ENCODE measurements around the gene CCDC187. TPM values are rescaled to one million over a fixed set of nuclear protein-coding genes. Genes with fewer than 3 reads are reported as not detected.

Gene CCDC187
- polyA plus RNA-seq, 1 donor (not counting 4 experiments of a cell fraction or from before 2014, with no cell fraction given) = 0.03 TPM

GRCh38 chr9:136220017-136220729, 83.7 kb downstream of the CCDC187 start:
- Histone ChIP-seq H3K27me3 (ENCODE audit: control insufficient read depth, extremely low read depth, insufficient read depth, low read length) (no peaks in the 10 kb centered on the region), H3K9me1 (ENCODE audit: control insufficient read depth, extremely low read depth, insufficient read depth, low read length) (peaks cover 9% of the 10 kb centered on the region), H2AFZ (ENCODE audit: control insufficient read depth, low read length) (no peak overlapping the region), H3K36me3 (ENCODE audit: control insufficient read depth in 2 of 2, extremely low read depth in 1 of 2, insufficient read depth in 2 of 2, low read length in 2 of 2) (peaks cover 13 to 21% of the 10 kb centered on the region in 2 experiments), H3K27ac (ENCODE audit: control insufficient read depth, insufficient read depth, low read length) (no peak overlapping the region), H3K9ac (ENCODE audit: control insufficient read depth, extremely low read depth, insufficient read depth, low read length) (no peak overlapping the region), H3K79me2 (ENCODE audit: control insufficient read depth, insufficient read depth, low read length) (no peaks in the 10 kb centered on the region), H3K4me2 (ENCODE audit: control insufficient read depth, extremely low read depth, insufficient read depth, low read depth, low read length) (peak overlapping the region; percentile 69), H3K4me1 (ENCODE audit: control insufficient read depth, extremely low read depth, insufficient read depth, low read length) (peaks cover 24% of the 10 kb centered on the region), H3K4me3 (ENCODE audit: control insufficient read depth in 2 of 3, extremely low read depth in 1 of 3, insufficient read depth in 2 of 3, low read depth in 1 of 3, low read length in 3 of 3) (no peak overlapping the region), H3K9me3 (ENCODE audit: control insufficient read depth, low read depth, low read length) (no peaks in the 10 kb centered on the region), H4K20me1 (ENCODE audit: control insufficient read depth, extremely low read depth, insufficient read depth, low read length) (peaks cover 44% of the 10 kb centered on the region)
- dilution Hi-C loops (cut with MboI; ENCODE audit: extremely low pct_ligation_motif_present, low sequenced_read_pairs) = no loop called here
- TF ChIP-seq CTCF (optimal IDR thresholded peaks at IDR 0.05 in 1 of 3, IDR thresholded peaks at IDR 0.05 in 1 of 3, conservative IDR thresholded peaks at IDR 0.05 in 1 of 3; ENCODE audit: extremely low read depth in 1 of 3, insufficient read depth in 2 of 3, low read length in 3 of 3) = no peak
- TF ChIP-seq EZH2 (IDR thresholded peaks at IDR 0.05; ENCODE audit: low read length) = no peak
- DNase-seq (ENCODE audit: low read depth, low spot score) (no peak), FAIRE-seq (peak; percentile 79)

- Histone ChIP-seq H3K4me2 (ENCODE audit: control insufficient read depth, extremely low read depth, insufficient read depth, low read depth, low read length) (peak overlapping the region; percentile 69), H3K27ac (ENCODE audit: control insufficient read depth, insufficient read depth, low read length) (peak overlapping the region; percentile 42), H3K36me3 (ENCODE audit: control insufficient read depth in 2 of 2, extremely low read depth in 1 of 2, insufficient read depth in 2 of 2, low read length in 2 of 2) (peaks cover 17 to 19% of the 10 kb centered on the region in 2 experiments), H4K20me1 (ENCODE audit: control insufficient read depth, extremely low read depth, insufficient read depth, low read length) (peaks cover 41% of the 10 kb centered on the region), H3K9me1 (ENCODE audit: control insufficient read depth, extremely low read depth, insufficient read depth, low read length) (peaks cover 9% of the 10 kb centered on the region), H3K9me3 (ENCODE audit: control insufficient read depth, low read depth, low read length) (no peaks in the 10 kb centered on the region), H3K79me2 (ENCODE audit: control insufficient read depth, insufficient read depth, low read length) (no peaks in the 10 kb centered on the region), H2AFZ (ENCODE audit: control insufficient read depth, low read length) (no peak overlapping the region), H3K4me3 (ENCODE audit: control insufficient read depth in 2 of 3, extremely low read depth in 1 of 3, insufficient read depth in 2 of 3, low read depth in 1 of 3, low read length in 3 of 3) (peak overlapping the region in 1 of 3 experiments; percentile 41), H3K9ac (ENCODE audit: control insufficient read depth, extremely low read depth, insufficient read depth, low read length) (no peak overlapping the region), H3K27me3 (ENCODE audit: control insufficient read depth, extremely low read depth, insufficient read depth, low read length) (no peaks in the 10 kb centered on the region), H3K4me1 (ENCODE audit: control insufficient read depth, extremely low read depth, insufficient read depth, low read length) (peaks cover 24% of the 10 kb centered on the region)
- DNase-seq (ENCODE audit: low read depth, low spot score) (peak; percentile 75), FAIRE-seq (peak; percentile 92)
- dilution Hi-C loops (cut with MboI; ENCODE audit: extremely low pct_ligation_motif_present, low sequenced_read_pairs) = no loop called here
- TF ChIP-seq EZH2 (IDR thresholded peaks at IDR 0.05; ENCODE audit: low read length) = no peak
- TF ChIP-seq CTCF (optimal IDR thresholded peaks at IDR 0.05 in 1 of 3, IDR thresholded peaks at IDR 0.05 in 1 of 3, conservative IDR thresholded peaks at IDR 0.05 in 1 of 3; ENCODE audit: extremely low read depth in 1 of 3, insufficient read depth in 2 of 3, low read length in 3 of 3) = no peak
These were observed 84.6 kb downstream of the CCDC187 start for GRCh38 chr9:136219276-136219675.
